ENCODE results near the gene CLSTN1.
A peak's percentile ranks its signal among the peaks of the same experiment; 100 is the strongest.

The CLSTN1 gene

DNA sequence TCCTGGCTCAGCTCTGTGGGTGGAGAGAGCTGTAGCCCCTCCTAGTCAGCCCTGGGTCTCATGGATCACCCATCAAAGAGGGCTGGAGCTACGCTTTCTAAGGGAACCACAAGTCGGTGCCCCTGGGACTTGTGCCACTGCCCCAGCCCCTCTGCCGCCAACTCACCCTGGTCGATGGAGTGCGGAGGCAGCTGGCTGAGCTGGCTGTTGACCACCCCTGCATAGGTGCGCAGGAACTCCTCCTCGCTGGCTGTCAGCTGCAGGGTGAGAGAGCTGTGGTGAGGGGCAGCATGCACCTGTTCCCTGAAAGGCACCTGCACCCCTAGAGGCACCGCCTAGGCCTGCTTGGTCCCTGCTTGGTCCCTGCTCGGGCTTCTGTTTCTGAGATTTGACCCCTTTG, 47.3 kb upstream of the CLSTN1 start:
- Histone ChIP-seq H3K4me3 (ENCODE audit: low read depth, low read length) (no peak overlapping the region), H3K27me3 (ENCODE audit: control insufficient read depth, insufficient read depth, low read length) (no peaks in the 10 kb centered on the region), H2AFZ (no peak overlapping the region), H3K36me3 (ENCODE audit: control insufficient read depth, insufficient read depth, low read length) (no peaks in the 10 kb centered on the region), H3K9me3 (ENCODE audit: control insufficient read depth, low read length) (no peaks in the 10 kb centered on the region), H3K79me2 (peaks cover 2% of the 10 kb centered on the region), H3K4me2 (ENCODE audit: low read length) (no peak overlapping the region), H3K9ac (no peak overlapping the region), H3K27ac (no peak overlapping the region), H3K4me1 (no peaks in the 10 kb centered on the region)
- TF ChIP-seq, protein P1, sequence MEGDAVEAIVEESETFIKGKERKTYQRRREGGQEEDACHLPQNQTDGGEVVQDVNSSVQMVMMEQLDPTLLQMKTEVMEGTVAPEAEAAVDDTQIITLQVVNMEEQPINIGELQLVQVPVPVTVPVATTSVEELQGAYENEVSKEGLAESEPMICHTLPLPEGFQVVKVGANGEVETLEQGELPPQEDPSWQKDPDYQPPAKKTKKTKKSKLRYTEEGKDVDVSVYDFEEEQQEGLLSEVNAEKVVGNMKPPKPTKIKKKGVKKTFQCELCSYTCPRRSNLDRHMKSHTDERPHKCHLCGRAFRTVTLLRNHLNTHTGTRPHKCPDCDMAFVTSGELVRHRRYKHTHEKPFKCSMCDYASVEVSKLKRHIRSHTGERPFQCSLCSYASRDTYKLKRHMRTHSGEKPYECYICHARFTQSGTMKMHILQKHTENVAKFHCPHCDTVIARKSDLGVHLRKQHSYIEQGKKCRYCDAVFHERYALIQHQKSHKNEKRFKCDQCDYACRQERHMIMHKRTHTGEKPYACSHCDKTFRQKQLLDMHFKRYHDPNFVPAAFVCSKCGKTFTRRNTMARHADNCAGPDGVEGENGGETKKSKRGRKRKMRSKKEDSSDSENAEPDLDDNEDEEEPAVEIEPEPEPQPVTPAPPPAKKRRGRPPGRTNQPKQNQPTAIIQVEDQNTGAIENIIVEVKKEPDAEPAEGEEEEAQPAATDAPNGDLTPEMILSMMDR (IDR thresholded peaks at IDR 0.05): no peak

- no peaks in the 10 kb centered on the region for H3K27me3 ChIP-seq (ENCODE audit: control insufficient read depth, insufficient read depth, low read length)
- no peaks in the 10 kb centered on the region for H3K4me1 ChIP-seq
- no peak overlapping the region for H3K4me2 ChIP-seq (ENCODE audit: low read length)
- H3K9me3 ChIP-seq (ENCODE audit: control insufficient read depth, low read length): no peaks in the 10 kb centered on the region
- TF ChIP-seq, protein P1 (IDR thresholded peaks at IDR 0.05): no peak
- H3K27ac ChIP-seq: no peak overlapping the region
- peaks cover 2% of the 10 kb centered on the region for H3K79me2 ChIP-seq
- H3K4me3 ChIP-seq (ENCODE audit: low read depth, low read length): no peak overlapping the region
- H3K36me3 ChIP-seq (ENCODE audit: control insufficient read depth, insufficient read depth, low read length): no peaks in the 10 kb centered on the region
- H2AFZ ChIP-seq: no peak overlapping the region
- H3K9ac ChIP-seq: no peak overlapping the region
Observed at GRCh38 chr1:9870572-9870971, 46.8 kb upstream of the CLSTN1 start.

DNA sequence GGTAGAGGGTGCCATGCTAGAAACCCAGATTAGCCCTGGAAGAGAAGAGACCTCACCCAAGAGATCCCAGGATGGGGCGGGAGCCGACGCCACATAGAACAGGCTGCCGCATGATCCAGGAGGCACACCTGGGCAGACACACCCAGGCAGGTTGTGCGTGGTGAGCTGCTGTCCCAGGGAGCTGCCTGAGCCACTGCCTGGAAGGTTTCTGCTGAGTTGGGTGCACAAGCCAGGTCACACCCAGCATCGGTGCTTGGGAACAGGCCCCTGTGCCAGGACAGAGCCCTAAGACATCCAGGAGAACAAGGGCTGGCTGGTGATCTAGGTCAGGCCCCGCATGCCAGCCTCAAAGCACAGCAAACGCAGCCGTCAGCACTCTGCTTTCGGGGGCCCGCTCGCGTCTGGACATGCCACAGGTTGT, 46.1 kb upstream of the CLSTN1 start:
- Histone ChIP-seq H3K27ac (no peak overlapping the region), H3K79me2 (peaks cover 2% of the 10 kb centered on the region), H3K4me1 (no peaks in the 10 kb centered on the region), H3K27me3 (ENCODE audit: control insufficient read depth, insufficient read depth, low read length) (no peaks in the 10 kb centered on the region), H3K4me2 (ENCODE audit: low read length) (no peak overlapping the region), H3K36me3 (ENCODE audit: control insufficient read depth, insufficient read depth, low read length) (no peaks in the 10 kb centered on the region), H3K9me3 (ENCODE audit: control insufficient read depth, low read length) (no peaks in the 10 kb centered on the region), H3K4me3 (ENCODE audit: low read depth, low read length) (no peak overlapping the region), H3K9ac (no peak overlapping the region), H2AFZ (no peak overlapping the region)
- TF ChIP-seq, protein P1 (IDR thresholded peaks at IDR 0.05): no peak

DNA sequence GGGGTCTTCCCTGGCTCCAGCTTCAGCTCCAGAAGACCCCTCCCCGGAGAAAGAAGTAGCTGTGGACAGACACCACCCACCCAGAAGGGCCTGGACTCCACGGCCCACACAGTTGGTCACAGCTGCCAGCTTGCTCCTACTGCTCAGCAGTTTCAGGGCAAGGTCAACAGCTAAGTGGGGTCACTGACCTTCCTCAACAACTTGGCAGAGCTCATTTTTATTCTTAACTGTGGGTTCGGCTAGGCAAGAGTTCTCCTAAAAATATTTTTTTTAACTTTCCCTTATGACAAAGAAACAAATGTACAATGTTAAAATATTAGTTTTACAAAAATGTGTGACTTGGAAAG, 44.5 kb upstream of the CLSTN1 start:
- Histone ChIP-seq H3K9ac (no peak overlapping the region), H3K36me3 (ENCODE audit: control insufficient read depth, insufficient read depth, low read length) (no peaks in the 10 kb centered on the region), H3K27me3 (ENCODE audit: control insufficient read depth, insufficient read depth, low read length) (no peaks in the 10 kb centered on the region), H3K4me1 (no peaks in the 10 kb centered on the region), H3K4me2 (ENCODE audit: low read length) (no peak overlapping the region), H3K79me2 (peaks cover 2% of the 10 kb centered on the region), H3K9me3 (ENCODE audit: control insufficient read depth, low read length) (no peaks in the 10 kb centered on the region), H3K4me3 (ENCODE audit: low read depth, low read length) (no peak overlapping the region), H3K27ac (no peak overlapping the region), H2AFZ (no peak overlapping the region)
- TF ChIP-seq, protein P1 (IDR thresholded peaks at IDR 0.05): no peak

- Histone ChIP-seq H3K4me3 (ENCODE audit: low read depth, low read length) (no peak overlapping the region), H3K27ac (no peak overlapping the region), H3K27me3 (ENCODE audit: control insufficient read depth, insufficient read depth, low read length) (no peaks in the 10 kb centered on the region), H3K4me1 (no peaks in the 10 kb centered on the region), H3K4me2 (ENCODE audit: low read length) (no peak overlapping the region), H3K79me2 (peaks cover 2% of the 10 kb centered on the region), H3K9me3 (ENCODE audit: control insufficient read depth, low read length) (no peaks in the 10 kb centered on the region), H2AFZ (no peak overlapping the region), H3K36me3 (ENCODE audit: control insufficient read depth, insufficient read depth, low read length) (no peaks in the 10 kb centered on the region), H3K9ac (no peak overlapping the region)
- TF ChIP-seq, protein P1 (IDR thresholded peaks at IDR 0.05): peak; percentile 85
Observed at GRCh38 chr1:9867408-9868243, 43.9 kb upstream of the CLSTN1 start.

Measured in parathyroid adenoma (tissue), 2 donors.